ENCODE measurements around the gene PLXDC2.

The PLXDC2 gene

GRCh38 chr10:19845503-19846368, 29.5 kb downstream of the PLXDC2 start:
- Histone ChIP-seq H3K27me3 (ENCODE audit: control insufficient read depth, insufficient read depth, low read length) (no peaks in the 10 kb centered on the region), H3K4me3 (ENCODE audit: low read depth, low read length) (no peak overlapping the region), H3K4me2 (ENCODE audit: low read length) (no peak overlapping the region), H3K9me3 (ENCODE audit: control insufficient read depth, low read length) (no peaks in the 10 kb centered on the region), H3K27ac (no peak overlapping the region), H3K4me1 (peaks cover 8% of the 10 kb centered on the region), H2AFZ (no peak overlapping the region), H3K36me3 (ENCODE audit: control insufficient read depth, insufficient read depth, low read length) (no peaks in the 10 kb centered on the region), H3K9ac (no peak overlapping the region), H3K79me2 (peaks cover 63% of the 10 kb centered on the region)
- no peak for TF ChIP-seq CTCF (IDR thresholded peaks at IDR 0.05)

DNA sequence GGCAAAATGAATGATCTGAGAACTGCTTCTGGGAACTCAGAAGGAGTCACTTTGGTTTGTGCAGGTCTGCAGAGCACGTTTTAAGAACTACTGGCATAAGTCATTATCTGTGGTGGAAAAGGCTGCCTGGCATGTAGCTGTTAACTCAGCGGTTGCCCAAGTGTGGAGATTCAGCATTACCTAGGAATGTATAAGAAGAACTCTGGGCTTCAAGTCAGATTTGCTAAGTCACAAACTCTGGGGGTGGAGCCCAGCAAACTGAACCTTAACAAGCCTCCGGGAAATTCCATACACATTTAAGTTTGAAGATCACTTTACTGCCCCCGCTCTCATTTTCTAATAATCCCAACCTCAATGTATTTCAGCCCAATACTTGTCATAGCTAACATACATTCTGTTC, 31.1 kb downstream of the PLXDC2 start:
- TF ChIP-seq CTCF (IDR thresholded peaks at IDR 0.05), result no peak
- Histone ChIP-seq H3K4me3 (ENCODE audit: low read depth, low read length) (no peak overlapping the region), H3K27me3 (ENCODE audit: control insufficient read depth, insufficient read depth, low read length) (no peaks in the 10 kb centered on the region), H3K4me1 (peaks cover 8% of the 10 kb centered on the region), H2AFZ (no peak overlapping the region), H3K9me3 (ENCODE audit: control insufficient read depth, low read length) (no peaks in the 10 kb centered on the region), H3K9ac (no peak overlapping the region), H3K36me3 (ENCODE audit: control insufficient read depth, insufficient read depth, low read length) (no peaks in the 10 kb centered on the region), H3K79me2 (peaks cover 64% of the 10 kb centered on the region), H3K27ac (no peak overlapping the region), H3K4me2 (ENCODE audit: low read length) (no peak overlapping the region)

DNA sequence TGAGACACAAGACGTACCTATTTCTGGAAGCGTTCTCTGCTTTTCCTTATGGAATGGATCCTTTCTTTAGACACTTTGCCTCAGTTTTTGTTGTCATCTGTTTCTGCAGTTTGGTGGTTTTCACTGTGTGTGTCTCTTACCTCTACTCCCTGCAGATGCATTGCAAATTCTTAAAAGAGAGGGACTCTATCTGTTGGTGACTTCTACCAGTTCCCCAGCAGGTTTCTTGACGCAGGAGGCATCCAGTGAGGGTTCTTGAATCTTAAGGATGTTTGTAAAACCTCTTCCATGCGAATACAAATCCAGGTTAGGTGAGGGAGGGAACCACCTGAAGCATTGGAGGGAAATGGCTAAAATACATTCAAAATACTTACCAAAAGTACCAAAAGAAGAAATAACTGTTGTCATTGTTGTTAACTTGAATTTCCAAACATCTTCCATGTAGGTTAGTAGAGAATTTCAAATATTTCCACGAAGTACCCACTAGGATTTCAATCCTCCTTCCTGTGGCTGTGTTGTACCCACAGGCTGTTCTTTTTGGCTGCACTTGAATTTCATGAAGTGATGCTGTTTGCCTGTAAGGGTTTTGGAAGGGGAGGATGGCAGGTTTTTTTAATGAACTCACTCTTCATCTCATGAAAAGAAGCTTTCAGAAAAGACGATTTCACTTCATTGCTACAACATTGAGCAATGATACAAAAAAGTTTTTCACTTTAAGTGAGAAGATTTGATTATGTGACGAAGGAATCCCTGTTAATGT, 32.2 kb downstream of the PLXDC2 start:
- Histone ChIP-seq H2AFZ (no peak overlapping the region), H3K4me1 (peaks cover 7% of the 10 kb centered on the region), H3K36me3 (ENCODE audit: control insufficient read depth, insufficient read depth, low read length) (no peaks in the 10 kb centered on the region), H3K27me3 (ENCODE audit: control insufficient read depth, insufficient read depth, low read length) (no peaks in the 10 kb centered on the region), H3K4me3 (ENCODE audit: low read depth, low read length) (no peak overlapping the region), H3K4me2 (ENCODE audit: low read length) (no peak overlapping the region), H3K9ac (no peak overlapping the region), H3K27ac (no peak overlapping the region), H3K79me2 (peaks cover 62% of the 10 kb centered on the region), H3K9me3 (ENCODE audit: control insufficient read depth, low read length) (no peaks in the 10 kb centered on the region)
- no peak for TF ChIP-seq CTCF (IDR thresholded peaks at IDR 0.05)

- H3K4me1 ChIP-seq, result no peaks in the 10 kb centered on the region
- no peaks in the 10 kb centered on the region for H3K36me3 ChIP-seq (ENCODE audit: control insufficient read depth, insufficient read depth, low read length)
- H2AFZ ChIP-seq, result no peak overlapping the region
- H3K9me3 ChIP-seq (ENCODE audit: control insufficient read depth, low read length), result no peaks in the 10 kb centered on the region
- TF ChIP-seq CTCF (IDR thresholded peaks at IDR 0.05), result no peak
- no peak overlapping the region for H3K4me3 ChIP-seq (ENCODE audit: low read depth, low read length)
- no peaks in the 10 kb centered on the region for H3K27me3 ChIP-seq (ENCODE audit: control insufficient read depth, insufficient read depth, low read length)
- peaks cover 53% of the 10 kb centered on the region for H3K79me2 ChIP-seq
- H3K9ac ChIP-seq, result no peak overlapping the region
- no peak overlapping the region for H3K27ac ChIP-seq
- H3K4me2 ChIP-seq (ENCODE audit: low read length), result no peak overlapping the region
Observed at GRCh38 chr10:19853831-19854230, 37.6 kb downstream of the PLXDC2 start.

Measured in parathyroid adenoma (tissue), 2 donors.